Esophagus muscularis mucosa (tissue), 3 donors: ENCODE measurements around the gene IL17RD.

Experiments
- POLR2A ChIP-seq: fragments of 450-650 bp; IDR thresholded peaks from one replicate; pipeline ENCODE4 v1.6.1; 2017; ENCODE audit warnings: antibody characterized with exemption, moderate library complexity, mild to moderate bottlenecking, low read depth
- TF ChIP-seq, protein P1 (sequence below), 3 experiments: fragments of 200-600 bp in 2 of 3; fragments of 450-650 bp in 1 of 3; sonication (generic) in 2 of 3; IDR thresholded peaks; one replicate each; pipeline ENCODE4 v1.5.1; 2017 to 2019; ENCODE audit warnings: antibody characterized with exemption in 3 of 3, mild to moderate bottlenecking in 2 of 3, moderate library complexity in 1 of 3

DNA sequence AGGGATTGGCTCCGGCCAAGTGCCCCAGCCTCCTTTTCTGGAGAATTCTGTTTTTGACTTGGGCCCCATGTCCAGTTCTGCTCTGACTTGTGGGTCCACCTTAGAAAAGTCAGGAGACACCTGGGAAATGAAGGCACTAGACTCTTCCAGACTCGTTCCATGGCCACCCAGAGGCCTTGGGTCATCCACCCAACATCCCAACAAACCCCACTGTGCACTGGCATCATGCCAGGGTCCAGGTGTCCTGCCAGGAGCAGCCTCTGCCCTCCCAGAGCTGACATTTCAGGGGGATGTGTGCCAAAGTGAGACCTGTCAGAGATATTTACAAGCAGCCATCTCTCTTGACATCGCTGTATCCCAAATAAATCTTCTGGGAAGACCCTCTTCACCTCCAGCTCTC lies 91.5 kb downstream of the IL17RD start:
- TF ChIP-seq, protein P1, sequence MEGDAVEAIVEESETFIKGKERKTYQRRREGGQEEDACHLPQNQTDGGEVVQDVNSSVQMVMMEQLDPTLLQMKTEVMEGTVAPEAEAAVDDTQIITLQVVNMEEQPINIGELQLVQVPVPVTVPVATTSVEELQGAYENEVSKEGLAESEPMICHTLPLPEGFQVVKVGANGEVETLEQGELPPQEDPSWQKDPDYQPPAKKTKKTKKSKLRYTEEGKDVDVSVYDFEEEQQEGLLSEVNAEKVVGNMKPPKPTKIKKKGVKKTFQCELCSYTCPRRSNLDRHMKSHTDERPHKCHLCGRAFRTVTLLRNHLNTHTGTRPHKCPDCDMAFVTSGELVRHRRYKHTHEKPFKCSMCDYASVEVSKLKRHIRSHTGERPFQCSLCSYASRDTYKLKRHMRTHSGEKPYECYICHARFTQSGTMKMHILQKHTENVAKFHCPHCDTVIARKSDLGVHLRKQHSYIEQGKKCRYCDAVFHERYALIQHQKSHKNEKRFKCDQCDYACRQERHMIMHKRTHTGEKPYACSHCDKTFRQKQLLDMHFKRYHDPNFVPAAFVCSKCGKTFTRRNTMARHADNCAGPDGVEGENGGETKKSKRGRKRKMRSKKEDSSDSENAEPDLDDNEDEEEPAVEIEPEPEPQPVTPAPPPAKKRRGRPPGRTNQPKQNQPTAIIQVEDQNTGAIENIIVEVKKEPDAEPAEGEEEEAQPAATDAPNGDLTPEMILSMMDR (IDR thresholded peaks at IDR 0.05) = no peak
- no peak for TF ChIP-seq POLR2A
